HG03571 (cell line): ENCODE results near the gene RBM47.

Source experiments
- ATAC-seq: cut with Tn5 transposase; IDR thresholded peaks from one replicate; pipeline ENCODE4 v1.9.1; 2021; ENCODE audit not compliant: unreplicated experiment

The RBM47 gene

GRCh38 chr4:40379248-40379647 is 250.4 kb downstream of the RBM47 start:
- ATAC-seq = no peak

DNA sequence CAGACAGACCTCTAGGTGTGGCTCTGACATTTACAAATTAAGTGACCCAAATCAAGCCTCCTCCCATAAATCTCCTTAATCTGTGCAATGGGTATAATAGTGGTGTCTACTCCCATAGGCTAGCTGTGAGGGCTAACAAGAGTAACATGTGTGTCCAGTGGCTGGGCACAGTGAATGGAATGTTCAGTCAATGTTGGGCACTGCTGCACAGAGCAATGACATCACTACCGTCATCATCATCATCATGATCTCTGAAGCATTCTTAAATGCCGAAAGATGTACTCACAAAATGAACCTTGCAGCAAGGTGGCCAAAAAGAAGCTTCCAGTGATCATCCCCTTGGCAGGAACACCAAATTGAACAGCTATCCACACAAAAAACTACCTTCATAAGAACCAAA is 251.0 kb downstream of the RBM47 start:
- no peak for ATAC-seq

- no peak for ATAC-seq
Observed at GRCh38 chr4:40377512-40378365, 251.9 kb downstream of the RBM47 start.

- ATAC-seq = no peak
Observed at GRCh38 chr4:40375620-40376019, 254.0 kb downstream of the RBM47 start.

- no peak for ATAC-seq
Observed at GRCh38 chr4:40375095-40375494, 254.6 kb downstream of the RBM47 start.

DNA sequence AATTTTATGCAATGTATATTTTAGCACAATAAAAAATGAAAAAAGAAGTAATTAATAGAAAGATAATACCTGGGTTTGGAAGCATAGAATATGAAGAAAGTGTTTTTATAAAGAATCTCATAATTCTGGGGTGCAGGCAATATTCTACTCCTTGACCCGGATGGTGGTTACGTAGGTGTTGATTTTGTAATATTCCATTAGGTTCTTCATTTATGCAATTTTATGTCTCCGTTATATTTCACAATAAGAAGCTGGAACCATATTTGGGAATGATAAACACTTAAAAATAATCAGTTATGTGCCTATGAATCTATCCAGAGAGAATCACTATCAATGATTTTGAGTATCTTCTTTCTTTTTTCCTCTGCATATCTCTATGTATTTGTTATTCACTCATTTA is 256.0 kb downstream of the RBM47 start:
- ATAC-seq = no peak
